BLaER1 treated with 17β-estradiol and CSF1 and Interleukin-3, amounts not matched to agents 10 nM and 100 nM (cell line): ENCODE results near the gene ITGB1.
A peak's percentile ranks its signal among the peaks of the same experiment; 100 is the strongest.
"Not testable (repeated sequence)": the region's sequence is repeated elsewhere in the genome, so short reads cannot be mapped to it uniquely, and the experiment has no call there.

Source experiments
- H3K27ac ChIP-seq, 11 experiments: shearing (Covaris generic); formaldehyde crosslinking; 2 replicates each; pipeline ENCODE4 v1.8.1; 2022
- H3K27me3 ChIP-seq, 11 experiments: shearing (Covaris generic); formaldehyde crosslinking; 2 replicates each; pipeline ENCODE4 v1.8.1; 2022
- H3K36me3 ChIP-seq, 11 experiments: shearing (Covaris generic); formaldehyde crosslinking; 2 replicates each; pipeline ENCODE4 v1.8.1; 2022
- H3K4me1 ChIP-seq, 10 experiments: shearing (Covaris generic); formaldehyde crosslinking; 2 replicates each; pipeline ENCODE4 v1.8.1; 2022
- H3K4me2 ChIP-seq, 11 experiments: shearing (Covaris generic); formaldehyde crosslinking; 2 replicates each; pipeline ENCODE4 v1.8.1; 2022
- H3K4me3 ChIP-seq, 10 experiments: shearing (Covaris generic); formaldehyde crosslinking; 2 replicates each; pipeline ENCODE4 v1.8.1; 2022
- H3K9ac ChIP-seq, 11 experiments: shearing (Covaris generic); formaldehyde crosslinking; 2 replicates each; pipeline ENCODE4 v1.8.1; 2022
- H3K9me3 ChIP-seq, 11 experiments: shearing (Covaris generic); formaldehyde crosslinking; replicated peaks in 1 of 11; 2 replicates each; pipeline ENCODE4 v1.8.1; 2022
- H4K20me1 ChIP-seq, 11 experiments: shearing (Covaris generic); formaldehyde crosslinking; 2 replicates each; pipeline ENCODE4 v1.8.1; 2022
- Cebpa-rat ChIP-seq, 11 experiments: shearing (Covaris generic); IDR thresholded peaks; 2 replicates each; pipeline ENCODE4 v1.8.1; 2022

The ITGB1 gene

DNA sequence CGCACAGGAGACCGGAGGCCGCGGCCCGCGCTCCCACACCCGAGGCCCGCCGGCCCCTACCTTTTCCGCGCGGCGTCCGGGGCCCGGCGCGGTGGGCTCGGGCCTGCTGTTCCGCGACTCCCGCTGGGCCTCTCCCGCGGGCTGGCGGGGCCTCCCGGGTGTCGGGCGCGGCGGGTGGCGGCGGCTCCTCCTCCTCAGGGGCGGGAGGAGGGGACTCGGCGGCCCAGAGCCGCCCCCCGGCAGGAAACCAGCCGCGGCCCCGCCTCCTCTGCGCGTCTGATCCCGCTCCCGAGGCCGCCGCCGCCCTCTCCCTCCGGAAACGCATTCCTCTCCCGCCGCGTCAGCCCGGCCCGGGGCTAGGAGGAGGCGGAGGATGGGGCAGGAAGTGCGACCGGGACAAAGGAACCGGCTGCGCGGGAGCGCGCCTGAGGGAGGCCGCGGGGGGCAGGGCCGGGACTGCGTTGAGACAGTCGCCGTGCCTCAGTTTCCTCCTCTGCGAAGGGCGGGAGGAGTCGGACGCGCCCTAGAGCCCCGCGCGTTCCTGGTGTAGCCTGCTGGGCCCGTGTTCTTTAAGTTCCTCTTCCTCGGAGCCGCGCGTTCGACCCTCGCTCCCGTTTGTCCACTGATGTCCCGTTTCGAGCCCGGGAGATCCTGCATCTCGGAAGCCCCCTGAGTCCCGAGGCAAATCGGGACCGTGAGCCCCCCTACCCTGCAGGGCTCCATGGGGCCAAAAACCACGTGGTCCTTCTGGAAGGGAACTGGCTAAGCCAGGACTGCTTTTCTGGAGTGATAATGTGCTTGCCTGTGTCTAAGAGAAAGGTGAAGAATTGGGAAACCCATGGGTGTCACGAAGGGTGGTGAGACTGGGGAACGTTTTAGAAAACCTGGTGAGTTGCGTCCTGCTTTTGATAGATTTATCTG is at the start of gene ITGB1:
Gene ITGB1, minus strand, starts transcription at position 146 of the 921 bp plus-strand sequence. CDS start 22,672 bp downstream, outside the sequence.
- peak within 1 kb of the TSS; percentile 83 to 98 (median 95) for H3K27ac ChIP-seq
- peak within 1 kb of the TSS; percentile 91 to 99 (median 95) for H3K9ac ChIP-seq
- H3K9me3 ChIP-seq, result no peaks in the 10 kb centered on the region
- H3K36me3 ChIP-seq, result peaks cover 0 to 9% (median 4%) of the 10 kb centered on the region in 11 experiments; a peak in 8 of 22 replicates
- H4K20me1 ChIP-seq, result peaks cover 37 to 44% (median 43%) of the 10 kb centered on the region in 11 experiments; a peak in 21 of 22 replicates
- H3K27me3 ChIP-seq, result no peaks in the 10 kb centered on the region
- peak within 1 kb of the TSS; percentile 93 to 99 (median 96) for H3K4me3 ChIP-seq
- H3K4me2 ChIP-seq, result peak within 1 kb of the TSS; percentile 81 to 99 (median 94)
- H3K4me1 ChIP-seq, result peaks cover 39 to 80% (median 53%) of the 10 kb centered on the region in 10 experiments
- no peak for TF ChIP-seq Cebpa-rat (IDR thresholded peaks at IDR 0.05)

- no peak for TF ChIP-seq Cebpa-rat (IDR thresholded peaks at IDR 0.05)
- Histone ChIP-seq H3K4me3 (0 out of 20 replicates have a peak overlapping the region, but pooled peaks of 1 of the 10 experiments have one; percentile 50), H3K4me1 (peaks cover 14 to 34% (median 19%) of the 10 kb centered on the region in 10 experiments), H4K20me1 (no peaks in the 10 kb centered on the region), H3K36me3 (no peaks in the 10 kb centered on the region), H3K27ac (peak overlapping the region in 2 of 11 experiments; percentile 50 to 66; a peak in 2 of 22 replicates), H3K27me3 (peaks cover 0 to 28% (median 17%) of the 10 kb centered on the region in 11 experiments; a peak in 16 of 22 replicates), H3K9me3 (peaks cover 0 to 6% (median 0%) of the 10 kb centered on the region in 11 experiments; a peak in 4 of 22 replicates), H3K4me2 (peak overlapping the region; percentile 38 to 98 (median 74)), H3K9ac (peak overlapping the region in 2 of 11 experiments; percentile 16 to 50; a peak in 2 of 22 replicates)
These were observed 48.4 kb upstream of the ITGB1 start for GRCh38 chr10:33006342-33006887.

DNA sequence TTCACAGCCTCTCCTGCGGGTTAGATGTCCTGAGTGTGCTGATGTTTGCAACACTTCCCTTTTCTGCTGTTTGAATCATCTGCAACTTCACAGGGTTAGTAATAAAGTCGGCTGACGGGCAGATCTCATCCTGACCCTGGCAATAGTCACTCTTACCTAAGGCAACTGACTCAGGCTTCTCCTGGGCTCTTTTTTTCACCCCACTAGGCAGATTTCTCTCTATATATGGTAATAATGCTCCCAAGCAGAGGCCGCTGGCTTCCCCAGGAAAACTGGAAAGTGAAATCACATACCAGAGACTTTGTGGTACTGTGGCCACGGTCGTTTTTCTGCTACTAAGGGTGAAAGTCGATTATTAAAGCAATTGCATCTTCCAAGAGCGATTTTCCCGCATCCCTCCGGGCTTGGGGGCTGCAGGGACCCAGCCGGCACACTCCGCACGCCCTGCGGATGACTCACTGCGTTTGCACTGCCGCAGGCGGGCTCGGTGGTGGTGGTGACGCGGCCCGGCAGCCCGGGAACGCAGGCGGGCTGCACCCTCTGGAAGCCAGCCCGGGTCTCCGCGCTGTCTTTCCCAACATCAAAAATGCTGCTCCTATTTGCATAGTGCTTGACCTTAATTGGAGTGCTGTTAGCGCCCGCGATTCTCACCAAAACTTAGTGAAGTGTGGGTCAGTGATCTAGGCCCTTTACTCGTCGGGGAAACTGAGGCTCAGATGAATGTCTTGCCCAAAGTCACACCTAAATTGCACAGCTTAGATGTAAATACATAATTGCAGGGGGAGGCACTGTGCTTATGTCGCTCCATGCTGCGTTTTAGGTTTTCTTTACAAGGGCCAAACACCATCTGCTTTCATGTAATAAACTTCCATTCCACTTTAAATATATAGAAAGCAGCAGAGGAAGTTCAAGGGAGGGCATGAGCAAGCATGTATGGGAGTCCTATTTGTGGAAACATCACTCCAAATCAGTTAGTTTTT is 47.6 kb upstream of the ITGB1 start:
- Histone ChIP-seq H3K27me3 (peaks cover 0 to 28% (median 17%) of the 10 kb centered on the region in 11 experiments; a peak in 16 of 22 replicates), H3K4me1 (peaks cover 14 to 34% (median 19%) of the 10 kb centered on the region in 10 experiments)

DNA sequence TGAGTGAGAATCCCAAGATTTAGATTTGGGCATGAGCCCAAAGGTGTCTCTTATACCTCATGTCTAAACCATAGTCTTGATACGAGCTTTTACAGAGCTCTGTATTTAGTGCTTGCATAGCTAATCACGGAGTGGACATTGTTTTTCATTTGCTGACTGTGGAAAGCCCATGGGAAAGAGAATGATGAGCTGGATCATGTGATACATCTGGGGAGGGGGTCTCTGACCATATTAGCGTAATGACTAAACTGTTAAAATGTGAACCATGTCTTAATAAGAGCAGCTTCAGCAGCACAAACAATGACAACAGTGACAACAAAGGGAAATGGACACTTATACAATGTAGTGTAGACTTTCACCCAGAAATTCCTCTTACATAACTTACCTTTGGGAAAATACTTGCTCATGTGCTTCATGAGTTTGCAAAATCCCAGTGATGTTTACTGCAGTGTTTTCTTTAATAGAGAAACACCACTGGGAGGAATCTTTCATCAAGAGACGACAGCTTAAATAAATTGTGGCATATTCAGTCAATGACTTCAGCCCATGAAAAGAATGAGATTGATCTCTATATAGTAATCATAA is 44.0 kb upstream of the ITGB1 start:
- H4K20me1 ChIP-seq, result no peaks in the 10 kb centered on the region
- H3K9me3 ChIP-seq, result peaks cover 0 to 15% (median 9%) of the 10 kb centered on the region in 11 experiments; a peak in 15 of 22 replicates
- H3K4me2 ChIP-seq, result no peak overlapping the region
- H3K27me3 ChIP-seq, result peaks cover 0 to 17% (median 13%) of the 10 kb centered on the region in 11 experiments; a peak in 16 of 22 replicates
- H3K4me3 ChIP-seq, result no peak overlapping the region
- no peak overlapping the region for H3K9ac ChIP-seq
- H3K36me3 ChIP-seq, result no peaks in the 10 kb centered on the region
- H3K27ac ChIP-seq, result no peak overlapping the region
- peaks cover 14 to 27% (median 19%) of the 10 kb centered on the region in 10 experiments for H3K4me1 ChIP-seq
- TF ChIP-seq Cebpa-rat (IDR thresholded peaks at IDR 0.05), result no peak

More for the DNA sequence above, 47.6 kb upstream of the ITGB1 start:
- TF ChIP-seq Cebpa-rat (IDR thresholded peaks at IDR 0.05), result peak in 2 of 11 experiments; percentile 13 to 36; a peak in 4 of 22 replicates
- H4K20me1 ChIP-seq, result no peaks in the 10 kb centered on the region
- peak overlapping the region; percentile 38 to 98 (median 74) for H3K4me2 ChIP-seq
- peaks cover 0 to 6% (median 0%) of the 10 kb centered on the region in 11 experiments; a peak in 4 of 22 replicates for H3K9me3 ChIP-seq
- H3K4me3 ChIP-seq, result peak overlapping the region in 5 of 10 experiments; percentile 22 to 50 (median 41); a peak in 10 of 20 replicates
- peak overlapping the region in 6 of 11 experiments; percentile 23 to 66 (median 50); a peak in 9 of 22 replicates for H3K27ac ChIP-seq
- no peaks in the 10 kb centered on the region for H3K36me3 ChIP-seq
- peak overlapping the region in 4 of 11 experiments; percentile 47 to 66 (median 51); a peak in 6 of 22 replicates for H3K9ac ChIP-seq

GRCh38 chr10:32998060-32998581 is 40.1 kb upstream of the ITGB1 start:
- not testable (repeated sequence) for H3K27ac ChIP-seq, H4K20me1 ChIP-seq, H3K36me3 ChIP-seq, H3K4me2 ChIP-seq, H3K9ac ChIP-seq, H3K4me3 ChIP-seq, H3K27me3 ChIP-seq
- peaks cover 0 to 16% (median 0%) of the 10 kb centered on the region in 10 experiments; a peak in 4 of 20 replicates for H3K4me1 ChIP-seq
- H3K9me3 ChIP-seq, result peaks cover 0 to 24% (median 12%) of the 10 kb centered on the region in 11 experiments; a peak in 16 of 22 replicates

DNA sequence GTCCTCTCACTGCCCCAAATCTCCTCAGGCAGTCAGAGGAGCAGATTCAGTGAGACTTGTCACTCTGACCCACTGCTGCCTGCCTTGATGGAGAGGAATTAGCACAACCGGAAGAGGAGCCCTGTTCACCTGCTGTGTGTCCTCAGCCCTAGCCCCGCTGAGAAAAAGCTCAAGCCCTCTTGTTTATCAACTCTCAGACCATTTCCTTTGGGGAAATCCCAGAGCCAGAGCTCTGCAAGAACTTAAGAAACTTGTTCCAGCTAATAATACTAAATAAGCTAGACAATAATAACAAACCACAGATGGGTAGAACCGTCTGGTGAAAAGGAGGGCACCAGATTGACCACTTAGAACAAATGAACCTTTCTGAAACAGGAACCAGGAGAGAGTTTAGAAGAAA is 37.7 kb upstream of the ITGB1 start:
- Histone ChIP-seq H3K9me3 (peaks cover 0 to 31% (median 15%) of the 10 kb centered on the region in 11 experiments; a peak in 17 of 22 replicates), H3K27ac (no peak overlapping the region), H4K20me1 (no peaks in the 10 kb centered on the region), H3K27me3 (no peaks in the 10 kb centered on the region), H3K9ac (peak overlapping the region in 2 of 11 experiments; percentile 3 to 9; a peak in 1 of 22 replicates), H3K4me3 (no peak overlapping the region), H3K4me1 (peaks cover 0 to 22% (median 0%) of the 10 kb centered on the region in 10 experiments; a peak in 4 of 20 replicates), H3K4me2 (peak overlapping the region in 2 of 11 experiments; percentile 54 to 71; a peak in 4 of 22 replicates), H3K36me3 (no peaks in the 10 kb centered on the region)
- no peak for TF ChIP-seq Cebpa-rat (IDR thresholded peaks at IDR 0.05)

DNA sequence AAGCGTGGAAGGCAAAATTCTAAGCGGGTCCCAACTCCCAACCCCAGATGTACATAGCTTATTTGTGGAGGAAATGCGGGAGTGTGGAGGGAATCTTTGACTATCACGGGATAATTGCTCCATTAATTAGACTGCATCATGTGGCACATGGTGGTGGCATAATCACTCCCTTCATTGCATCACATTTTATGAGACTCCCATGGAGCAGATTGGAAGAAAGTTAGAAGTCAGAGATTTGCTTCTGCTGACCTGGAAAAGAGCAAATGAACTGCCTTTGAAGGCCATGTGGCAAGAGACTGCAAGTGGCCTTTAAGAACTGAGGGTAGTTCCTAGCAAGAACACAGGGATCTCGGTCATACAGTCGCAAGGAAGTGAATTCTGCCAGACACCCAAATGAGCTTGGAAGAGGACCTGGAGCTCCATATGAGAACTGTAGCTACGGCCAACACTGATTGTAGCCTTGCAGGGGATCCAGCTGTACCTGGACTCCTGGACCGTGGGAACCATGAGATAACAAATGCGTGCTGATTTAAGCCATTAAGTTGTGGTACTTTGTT is 37.1 kb upstream of the ITGB1 start:
- Histone ChIP-seq H3K27ac (no peak overlapping the region), H3K4me1 (peaks cover 0 to 22% (median 0%) of the 10 kb centered on the region in 10 experiments; a peak in 4 of 20 replicates), H3K4me2 (peak overlapping the region in 2 of 11 experiments; percentile 54 to 71; a peak in 4 of 22 replicates), H4K20me1 (no peaks in the 10 kb centered on the region), H3K4me3 (no peak overlapping the region), H3K36me3 (no peaks in the 10 kb centered on the region), H3K9ac (no peak overlapping the region), H3K9me3 (peaks cover 0 to 33% (median 15%) of the 10 kb centered on the region in 11 experiments; a peak in 17 of 22 replicates), H3K27me3 (no peaks in the 10 kb centered on the region)
- no peak for TF ChIP-seq Cebpa-rat (IDR thresholded peaks at IDR 0.05)

- H3K27me3 ChIP-seq, H4K20me1 ChIP-seq, H3K36me3 ChIP-seq, H3K4me3 ChIP-seq, H3K4me2 ChIP-seq, H3K27ac ChIP-seq, H3K9ac ChIP-seq: not testable (repeated sequence)
- Histone ChIP-seq H3K4me1 (peaks cover 0 to 22% (median 0%) of the 10 kb centered on the region in 10 experiments; a peak in 4 of 20 replicates), H3K9me3 (peaks cover 0 to 30% (median 12%) of the 10 kb centered on the region in 11 experiments; a peak in 17 of 22 replicates)
These were observed 36.6 kb upstream of the ITGB1 start for GRCh38 chr10:32994632-32995031.

DNA sequence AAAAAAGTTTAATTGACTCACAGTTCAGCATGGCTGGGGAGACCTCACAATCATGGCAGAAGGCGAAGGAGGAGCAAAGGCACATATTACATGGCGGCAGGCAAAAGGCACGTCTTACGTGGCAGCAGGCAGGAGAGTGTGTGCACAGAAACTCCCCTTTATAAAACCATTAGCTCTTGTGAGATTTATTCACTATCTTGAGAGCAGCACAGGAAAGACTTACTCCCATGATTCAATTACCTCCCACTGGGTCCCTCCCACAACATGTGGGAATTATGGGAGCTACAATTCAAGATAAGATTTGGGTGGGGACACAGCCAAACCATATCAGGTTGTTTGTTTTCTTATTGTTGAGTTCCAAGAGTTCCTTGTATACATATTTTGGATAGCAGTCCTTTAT is 34.3 kb upstream of the ITGB1 start:
- not testable (repeated sequence) for H3K36me3 ChIP-seq, H3K4me3 ChIP-seq, H3K9ac ChIP-seq, H3K27me3 ChIP-seq, H4K20me1 ChIP-seq, H3K4me2 ChIP-seq, H3K27ac ChIP-seq
- Histone ChIP-seq H3K4me1 (peaks cover 0 to 22% (median 0%) of the 10 kb centered on the region in 10 experiments; a peak in 4 of 20 replicates), H3K9me3 (peaks cover 0 to 26% (median 6%) of the 10 kb centered on the region in 11 experiments; a peak in 12 of 22 replicates)
